HG03103 (cell line): ENCODE data around the gene TRIM24.

Experiments
- ATAC-seq: cut with Tn5 transposase; IDR thresholded peaks from one replicate; pipeline ENCODE4 v1.9.1; 2021; ENCODE audit warnings: low read depth; ENCODE audit not compliant: unreplicated experiment

The TRIM24 gene

GRCh38 chr7:138565451-138566114, 105.5 kb downstream of the TRIM24 start:
- ATAC-seq, result no peak

DNA sequence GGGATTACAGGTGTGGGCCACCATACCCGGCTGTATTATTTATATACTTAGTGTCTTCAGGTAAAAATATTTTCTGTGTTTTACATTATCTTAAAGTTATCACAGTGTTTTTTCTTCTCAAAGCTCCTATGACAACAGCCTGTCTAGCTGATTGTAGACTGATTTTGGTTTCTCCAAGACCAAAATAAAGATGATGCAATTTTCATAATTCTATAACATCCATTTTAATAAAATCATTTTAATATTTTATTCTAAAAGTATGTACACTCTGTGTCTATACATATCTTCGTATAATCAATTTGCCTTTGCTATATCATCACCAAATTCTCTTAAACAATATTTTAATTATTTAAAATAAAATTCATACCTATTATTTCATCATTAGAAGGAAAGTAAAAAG, 108.6 kb downstream of the TRIM24 start:
- ATAC-seq, result no peak

DNA sequence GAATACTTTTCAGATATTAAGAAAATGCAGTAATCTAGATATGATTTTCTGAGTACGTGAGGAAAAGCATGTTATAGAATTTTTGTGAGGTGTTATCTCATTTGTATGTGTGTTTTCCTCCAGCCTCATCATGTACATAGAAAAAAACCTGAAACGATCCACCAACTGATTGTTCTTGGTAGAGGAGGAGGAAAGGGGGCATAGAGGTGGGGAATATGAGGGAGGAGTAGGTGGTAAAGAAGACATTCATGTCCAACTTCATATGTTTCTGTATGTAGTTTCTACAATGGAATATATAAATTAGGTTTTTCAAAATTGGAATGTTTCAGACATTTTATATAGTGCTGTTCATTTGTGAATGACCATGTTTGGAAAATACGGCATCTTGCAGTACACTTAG, 109.4 kb downstream of the TRIM24 start:
- ATAC-seq, result no peak

- ATAC-seq, result no peak
These were observed 110.7 kb downstream of the TRIM24 start for GRCh38 chr7:138570715-138571114.

GRCh38 chr7:138573741-138574140, 113.7 kb downstream of the TRIM24 start:
- no peak for ATAC-seq

GRCh38 chr7:138575897-138576428, 115.9 kb downstream of the TRIM24 start:
- no peak for ATAC-seq

DNA sequence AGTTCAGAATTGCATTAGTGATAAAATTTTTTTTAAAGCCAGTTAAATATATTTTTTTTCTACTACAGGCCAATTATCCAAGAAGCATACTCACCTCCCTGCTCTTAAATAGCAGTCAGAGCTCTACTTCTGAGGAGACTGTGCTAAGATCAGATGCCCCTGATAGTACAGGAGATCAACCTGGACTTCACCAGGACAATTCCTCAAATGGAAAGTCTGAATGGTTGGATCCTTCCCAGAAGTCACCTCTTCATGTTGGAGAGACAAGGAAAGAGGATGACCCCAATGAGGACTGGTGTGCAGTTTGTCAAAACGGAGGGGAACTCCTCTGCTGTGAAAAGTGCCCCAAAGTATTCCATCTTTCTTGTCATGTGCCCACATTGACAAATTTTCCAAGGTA, 119.1 kb downstream of the TRIM24 start:
- ATAC-seq, result no peak

GRCh38 chr7:138579671-138580070, 119.6 kb downstream of the TRIM24 start:
- ATAC-seq, result no peak

DNA sequence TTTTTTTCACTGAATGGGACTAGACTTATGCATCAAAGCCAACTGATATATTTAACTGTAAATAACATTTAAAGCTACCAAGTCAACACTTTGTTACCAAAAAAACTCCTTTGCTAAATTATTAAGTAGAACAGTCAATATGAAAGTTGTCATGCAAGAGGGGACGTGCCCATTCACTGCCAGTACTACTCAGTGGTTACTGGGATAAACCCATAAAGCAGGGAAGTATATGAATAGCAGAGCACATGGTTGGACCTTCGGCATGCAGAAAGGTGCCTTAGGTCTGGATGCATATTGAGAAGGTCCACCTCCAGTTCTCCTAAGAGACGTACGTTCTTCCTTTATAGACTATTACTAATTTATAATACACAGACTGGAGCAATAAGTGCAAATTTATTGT, 121.0 kb downstream of the TRIM24 start:
- no peak for ATAC-seq

GRCh38 chr7:138584283-138584682, 124.2 kb downstream of the TRIM24 start:
- ATAC-seq, result no peak

- ATAC-seq, result no peak
These were observed 124.6 kb downstream of the TRIM24 start for GRCh38 chr7:138584696-138585095.

DNA sequence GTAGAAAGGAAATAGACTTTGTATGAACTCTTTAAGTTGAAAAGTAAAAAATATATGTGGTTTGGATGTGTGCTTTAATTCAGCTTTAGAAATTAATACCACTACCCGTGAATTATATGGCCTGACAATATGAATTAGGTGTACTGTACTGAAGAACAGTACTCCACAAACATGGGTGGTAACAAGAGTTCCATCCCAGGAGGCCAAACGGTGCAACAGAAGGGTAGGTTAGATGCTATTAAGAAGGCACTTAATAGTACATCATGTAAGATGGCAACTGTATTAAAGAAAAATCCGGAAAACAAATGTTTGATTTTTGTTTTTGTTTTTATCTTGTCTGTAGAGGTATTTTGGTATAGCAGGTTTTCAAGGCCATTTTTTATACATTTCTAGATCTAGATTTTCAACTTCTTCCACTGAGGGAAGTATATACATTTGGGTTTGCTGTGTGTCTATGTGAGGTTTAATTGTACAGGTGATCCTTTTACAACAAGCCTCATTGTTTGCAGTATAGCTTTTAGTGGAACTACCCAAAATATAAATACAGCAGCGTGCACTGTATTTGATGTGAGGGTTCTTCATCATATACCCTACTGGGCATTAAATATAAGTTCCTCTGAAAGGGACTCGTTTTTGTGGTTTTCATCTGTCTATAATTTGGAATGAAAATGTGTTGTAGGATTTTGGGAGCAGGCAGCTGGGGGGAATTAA, 125.4 kb downstream of the TRIM24 start:
- ATAC-seq, result no peak

GRCh38 chr7:138587485-138587884, 127.4 kb downstream of the TRIM24 start:
- ATAC-seq, result no peak

- ATAC-seq, result no peak
These were observed 128.9 kb downstream of the TRIM24 start for GRCh38 chr7:138588986-138589385.

DNA sequence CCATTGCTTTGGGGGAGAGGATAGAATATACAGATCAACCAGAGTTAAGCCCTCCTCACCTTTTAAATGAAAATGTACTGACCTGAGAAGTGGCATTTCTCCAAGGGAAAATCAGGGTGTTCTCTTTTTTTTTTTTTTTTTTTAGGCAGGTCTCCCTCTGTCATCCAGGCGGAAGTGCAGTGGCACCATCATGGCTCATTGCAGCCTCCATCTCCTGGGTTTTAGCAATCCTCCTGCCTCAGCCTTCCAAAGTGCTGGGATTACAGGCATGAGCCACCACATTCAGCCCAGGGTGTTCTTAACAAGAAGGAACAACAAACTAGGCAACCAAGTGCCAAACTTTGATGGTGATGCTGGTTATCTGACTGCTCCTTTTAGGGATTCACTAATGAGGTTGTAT, 130.1 kb downstream of the TRIM24 start:
- ATAC-seq, result no peak

DNA sequence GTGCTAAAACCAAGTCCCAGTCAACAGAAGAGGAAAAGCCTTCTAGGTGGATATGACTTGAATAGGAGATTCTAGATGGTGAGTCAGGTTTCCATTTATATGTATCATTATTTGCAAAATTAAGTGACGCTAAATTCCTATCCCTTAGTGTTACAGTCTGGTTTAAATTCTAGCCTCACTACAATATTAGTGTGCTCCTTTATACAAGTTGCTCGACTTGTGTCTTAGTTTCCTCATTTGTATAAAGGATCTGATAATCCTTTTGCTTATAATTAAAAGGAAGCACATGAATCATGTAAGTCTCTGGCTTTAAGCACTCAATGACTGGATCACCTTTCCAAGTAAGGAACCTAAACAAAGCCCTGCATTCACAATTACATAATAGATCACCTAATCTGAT, 135.4 kb downstream of the TRIM24 start:
- no peak for ATAC-seq

- no peak for ATAC-seq
These were observed 142.4 kb downstream of the TRIM24 start for GRCh38 chr7:138602451-138602850.

GRCh38 chr7:138603549-138604318, 143.7 kb downstream of the TRIM24 start:
- no peak for ATAC-seq

DNA sequence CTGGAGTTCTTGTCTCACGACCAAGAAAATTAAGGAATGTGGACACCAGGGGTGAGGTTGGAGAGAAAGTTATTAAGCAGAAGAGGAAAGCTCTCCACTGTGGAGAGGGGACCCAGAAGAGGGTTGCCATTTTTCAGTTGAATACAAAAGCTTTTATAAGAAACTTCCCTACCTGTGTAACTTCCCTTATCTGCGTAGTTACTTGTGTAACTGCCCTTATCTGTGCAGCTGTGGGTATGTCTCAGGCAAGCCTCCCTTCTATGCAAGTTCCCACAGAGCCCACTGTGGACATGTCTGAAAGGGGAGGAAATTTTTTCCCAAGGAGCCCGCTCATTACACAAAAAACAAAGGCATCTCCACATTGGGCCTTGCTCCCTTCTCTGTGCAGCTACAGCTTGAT, 146.2 kb downstream of the TRIM24 start:
- ATAC-seq, result no peak

DNA sequence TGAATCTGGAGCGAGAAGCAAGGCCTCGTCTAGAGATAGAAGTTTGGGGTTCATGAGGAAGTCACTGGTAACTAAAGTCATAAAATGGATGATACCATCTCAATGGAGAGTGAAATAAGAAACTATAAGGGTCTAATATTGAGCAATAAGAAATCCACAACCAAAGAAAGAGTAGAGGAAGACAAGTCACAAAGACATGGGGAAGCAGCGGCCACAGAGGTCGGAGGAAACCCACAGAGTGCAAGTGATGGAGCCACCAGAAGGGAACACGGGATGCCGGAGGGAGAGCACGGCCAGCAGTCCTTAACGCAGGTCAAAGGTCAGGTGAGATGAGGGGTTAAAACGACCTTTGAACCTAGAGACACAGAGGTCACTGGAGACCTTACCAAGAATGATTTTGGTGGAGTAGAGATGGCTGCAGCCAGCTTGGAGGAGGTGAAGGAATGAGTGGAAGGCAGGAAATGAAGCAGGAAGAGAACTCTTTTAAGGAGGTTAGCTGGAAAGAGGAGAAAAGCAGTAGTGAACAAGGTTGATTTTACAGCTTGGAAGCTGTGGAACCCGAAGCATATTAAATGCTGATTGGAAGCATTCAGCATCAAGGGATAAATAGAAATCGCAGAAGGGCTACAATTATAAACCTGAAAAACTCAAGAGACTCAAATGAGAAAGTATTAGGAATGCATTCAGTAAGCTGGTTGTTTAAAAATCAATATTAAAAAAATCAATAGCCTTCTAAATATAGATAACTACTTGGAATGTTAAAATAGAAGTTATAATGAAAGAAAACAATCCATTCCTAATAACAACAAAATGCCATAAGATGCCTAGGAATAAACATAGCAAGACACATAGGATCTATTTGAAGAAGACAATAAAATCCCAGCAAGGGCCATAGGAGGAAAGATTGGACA, 147.4 kb downstream of the TRIM24 start:
- no peak for ATAC-seq
